ENCODE measurements around the gene PARP1.
"Not testable (repeated sequence)": the region's sequence is repeated elsewhere in the genome, so short reads cannot be mapped to it uniquely, and the experiment has no call there.

Gene PARP1

DNA sequence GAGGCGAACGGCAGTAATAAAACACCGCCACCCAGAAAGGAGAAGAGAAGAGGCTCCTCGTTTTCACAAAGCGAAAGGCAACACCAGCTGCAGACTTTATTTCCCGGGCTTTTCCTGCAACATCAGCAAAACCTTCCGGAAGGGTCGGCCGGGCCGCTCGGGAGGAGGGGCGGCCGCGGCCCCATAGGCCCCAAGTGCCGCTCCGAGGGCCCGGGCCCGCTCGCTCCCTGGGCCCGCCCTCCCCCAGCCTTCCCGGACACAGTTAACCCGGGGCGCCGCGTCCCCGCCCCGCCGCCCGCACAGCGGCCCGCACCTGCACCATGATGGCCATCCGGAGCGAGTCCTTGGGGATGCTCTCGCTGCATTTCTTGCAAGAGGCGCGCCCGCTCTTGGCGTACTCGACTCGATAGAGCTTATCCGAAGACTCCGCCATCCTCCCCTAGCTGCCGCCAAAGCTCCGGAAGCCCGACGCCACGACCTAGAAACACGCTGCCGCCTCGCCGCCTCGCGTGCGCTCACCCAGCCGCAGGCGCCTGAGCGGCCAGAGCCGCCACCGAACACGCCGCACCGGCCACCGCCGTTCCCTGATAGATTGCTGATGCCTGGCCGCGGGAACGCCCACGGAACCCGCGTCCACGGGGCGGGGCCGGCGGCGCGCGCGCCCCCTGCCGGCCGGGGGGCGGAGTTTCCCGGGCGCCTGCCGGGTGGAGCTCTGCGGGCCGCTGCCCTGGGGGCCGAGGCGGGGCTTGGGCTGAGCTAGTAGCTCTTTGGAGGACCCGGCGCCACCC is at the start of gene PARP1:
Gene PARP1, minus strand, starts transcription at position 597 of the 788 bp plus-strand sequence. Its CDS starts 164 bp downstream, at position 433.
- peak; percentile 92 for DNase-seq (ENCODE audit: low read depth)

DNA sequence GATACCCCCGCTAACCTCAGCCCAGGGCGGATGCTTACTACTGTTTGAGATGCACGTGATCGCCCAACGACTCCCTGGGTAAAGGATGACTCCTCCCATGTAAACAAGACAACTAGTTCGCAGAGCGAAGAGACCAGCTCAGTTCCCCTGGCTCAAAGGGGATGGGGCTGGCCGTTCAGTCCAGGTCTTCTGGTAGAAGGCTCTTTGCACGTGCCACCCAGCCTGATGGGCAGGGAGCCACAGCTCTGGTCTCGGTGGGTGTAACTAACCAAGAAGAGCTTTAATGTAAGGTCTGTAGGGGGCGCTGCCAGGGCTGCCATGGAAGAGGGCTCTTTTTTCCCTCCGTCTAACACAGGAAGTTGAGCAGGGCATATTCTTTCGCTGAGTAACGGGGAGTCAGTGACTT is 49.4 kb upstream of the PARP1 start:
- DNase-seq (ENCODE audit: low read depth) = no peak

DNA sequence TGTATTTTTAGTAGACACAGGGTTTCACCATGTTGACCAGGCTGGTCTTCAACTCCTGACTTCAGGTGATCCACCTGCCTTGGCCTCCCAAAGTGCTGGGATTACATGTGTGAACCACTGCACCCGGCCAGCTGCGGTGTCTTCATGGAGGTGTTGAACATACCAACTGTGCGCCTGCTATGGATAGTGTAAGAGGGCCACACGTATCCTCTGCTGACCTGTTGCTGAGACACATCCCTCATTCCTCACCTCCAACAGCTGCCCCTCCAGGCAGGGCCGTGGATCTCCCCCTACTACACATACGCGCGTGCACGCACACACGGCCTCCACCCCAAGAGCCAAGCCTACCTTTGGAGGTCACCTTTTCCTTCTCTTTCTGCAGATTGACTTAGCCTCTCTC is 48.0 kb upstream of the PARP1 start:
- DNase-seq (ENCODE audit: low read depth) = no peak

DNA sequence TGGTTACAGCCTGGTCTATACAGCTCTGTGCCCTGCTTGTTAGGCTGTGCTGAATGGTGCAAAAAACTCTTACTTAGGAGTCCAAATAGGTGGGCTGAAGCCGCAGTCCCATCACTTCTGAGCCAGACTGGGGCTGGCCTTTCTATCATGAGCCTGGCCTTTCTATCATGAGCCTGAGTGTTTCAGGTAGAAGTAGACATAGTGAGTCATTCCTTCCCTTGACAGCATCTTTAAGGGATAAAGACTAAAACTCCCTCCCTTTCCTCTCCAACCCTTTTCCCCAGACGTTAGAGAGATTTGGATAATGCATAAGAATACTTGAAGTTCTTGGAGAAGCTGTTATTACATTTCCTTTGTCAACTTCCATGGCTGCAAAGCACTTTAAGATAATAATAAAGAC is 46.5 kb upstream of the PARP1 start:
- no peak for DNase-seq (ENCODE audit: low read depth)

DNA sequence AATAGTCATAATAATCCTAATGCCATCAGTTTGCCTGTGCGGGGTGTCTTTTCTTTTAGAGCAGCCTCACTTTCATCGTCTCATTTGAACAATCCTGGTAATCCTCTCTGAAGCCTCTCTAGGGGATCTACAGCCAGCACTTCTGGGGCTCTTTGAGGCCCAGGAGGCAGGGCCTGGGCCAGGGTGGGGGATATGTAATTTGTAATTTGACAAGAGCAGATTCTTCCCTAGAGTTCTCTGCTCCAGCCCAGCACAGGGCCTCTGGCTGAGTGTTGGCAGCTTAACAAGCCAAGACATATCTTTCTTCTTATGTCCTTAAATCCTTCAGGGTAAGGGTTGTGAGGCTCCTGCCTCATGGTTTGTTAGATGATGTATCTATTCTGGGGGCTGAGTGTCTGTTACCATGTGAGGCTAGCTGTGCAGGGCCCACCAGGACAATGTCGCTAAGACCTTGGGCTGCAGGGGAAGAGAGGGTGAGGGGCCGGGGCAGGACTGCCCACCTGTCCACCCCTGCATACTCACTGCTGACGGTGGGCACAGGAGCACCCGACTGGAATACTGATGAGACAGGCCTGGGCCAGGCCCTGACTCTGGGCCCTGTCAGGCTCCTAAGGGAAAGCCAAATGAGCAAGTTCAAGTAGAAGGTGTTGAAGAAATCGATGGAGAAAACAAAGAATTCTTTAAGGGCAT is 45.3 kb upstream of the PARP1 start:
- no peak for DNase-seq (ENCODE audit: low read depth)

DNA sequence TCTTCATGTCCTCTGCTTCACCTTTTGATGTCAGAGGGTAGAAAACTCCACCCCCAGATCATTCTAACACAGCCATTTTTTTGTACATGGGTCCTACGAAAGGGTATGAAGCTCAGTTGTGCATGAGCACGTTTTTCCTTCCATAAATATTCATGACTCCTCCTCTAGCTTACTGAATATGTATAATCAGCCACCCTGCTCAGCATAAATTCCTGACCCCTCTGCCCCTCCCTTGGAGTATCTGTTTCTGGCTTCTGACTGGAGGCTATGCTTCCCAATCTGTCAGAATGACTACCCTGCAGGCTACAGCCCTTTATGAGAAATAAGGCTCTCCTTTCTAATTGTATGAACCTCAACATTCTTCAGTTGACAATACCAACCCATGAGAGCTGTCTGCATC is 42.8 kb upstream of the PARP1 start:
- no peak for DNase-seq (ENCODE audit: low read depth)

DNA sequence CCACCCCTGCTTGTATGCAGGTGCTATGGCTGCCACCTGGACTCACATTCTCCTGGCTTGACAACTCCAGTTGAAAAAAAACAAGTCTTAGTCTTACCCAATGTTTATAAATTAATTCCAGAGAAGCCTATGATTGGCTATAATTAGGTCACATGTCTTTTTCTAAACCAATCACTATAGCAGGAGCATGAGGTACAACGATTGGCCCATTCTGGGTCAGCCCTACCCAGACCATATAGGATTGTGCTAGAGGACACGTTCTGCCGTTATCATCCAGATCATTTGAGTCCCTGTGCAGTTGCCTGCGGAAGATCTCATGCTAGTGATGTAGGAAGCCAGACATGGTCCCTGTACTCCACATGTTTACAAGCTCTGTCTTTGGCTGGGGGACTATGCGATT is 41.9 kb upstream of the PARP1 start:
- DNase-seq (ENCODE audit: low read depth) = no peak

DNA sequence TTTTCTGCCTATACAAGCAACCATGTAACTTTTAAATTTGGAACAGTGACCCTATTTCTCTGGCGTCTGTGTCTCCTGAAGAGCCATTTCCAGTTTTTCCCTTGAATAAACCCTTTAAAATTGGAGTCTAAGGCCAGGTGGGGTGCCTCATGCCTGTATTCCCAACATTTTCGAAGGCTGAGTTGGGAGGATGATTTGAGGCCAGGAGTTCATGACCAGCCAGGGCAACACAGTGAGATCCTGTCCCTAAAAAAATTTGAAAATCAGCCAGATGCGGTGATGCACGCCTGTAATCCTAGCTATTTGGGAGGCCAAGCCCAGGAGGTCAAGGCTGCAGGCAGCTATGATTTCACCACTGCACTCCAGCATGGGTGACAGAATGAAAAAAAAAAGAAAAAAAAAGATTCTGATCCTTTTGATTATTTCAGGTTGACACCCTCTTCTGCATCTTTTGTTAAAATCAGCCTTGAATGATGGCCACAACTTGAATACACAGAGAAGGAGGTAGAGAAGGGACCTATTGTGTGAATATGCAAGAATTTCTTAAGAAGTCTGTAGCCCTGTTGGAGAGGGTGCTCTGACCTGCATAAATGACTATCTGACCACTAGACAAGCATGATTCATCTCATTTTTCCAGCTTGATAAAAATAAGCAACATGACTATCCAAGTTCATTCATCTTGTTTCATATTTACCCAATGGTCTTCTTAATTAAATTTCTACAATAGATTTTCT is 40.2 kb upstream of the PARP1 start:
- no peak for DNase-seq (ENCODE audit: low read depth)

DNA sequence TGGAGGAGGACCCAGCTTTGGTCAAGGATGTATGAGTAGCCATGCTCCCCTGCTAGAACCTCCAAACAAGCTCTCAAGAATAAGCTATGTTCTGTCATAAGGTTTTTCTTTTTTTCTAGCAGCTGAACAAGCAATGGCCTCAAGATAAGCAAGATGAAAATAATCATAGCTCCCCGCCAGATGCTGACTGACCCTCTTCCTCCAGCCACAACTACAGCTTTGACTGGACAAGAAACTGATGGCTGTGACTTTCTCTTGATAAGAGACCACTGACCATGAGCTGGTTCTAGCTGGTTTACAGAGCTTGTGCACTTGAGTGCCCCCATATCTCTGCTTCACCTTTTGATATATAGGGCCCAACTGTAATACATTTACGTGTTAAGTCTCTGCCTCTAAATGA is 38.2 kb upstream of the PARP1 start:
- no peak for DNase-seq (ENCODE audit: low read depth)

DNA sequence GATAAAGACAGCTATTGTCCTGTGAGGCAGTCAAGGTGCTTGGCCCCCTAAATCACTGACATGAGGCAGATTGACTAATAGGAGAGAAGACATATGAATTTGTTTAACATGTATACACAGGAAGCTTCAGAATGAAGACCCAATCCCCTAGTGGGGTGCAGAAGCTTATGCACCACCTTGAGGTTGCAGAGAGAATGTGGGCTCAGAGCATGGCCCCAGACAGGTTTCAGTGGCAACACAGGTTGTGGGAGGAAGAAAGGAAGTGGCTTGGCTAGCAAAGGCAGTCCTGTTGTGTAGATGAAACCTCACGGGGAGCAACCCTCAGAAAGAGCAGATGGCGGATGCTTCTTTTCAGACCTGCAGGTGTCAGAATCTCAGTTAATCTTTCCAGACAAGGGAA is 37.0 kb upstream of the PARP1 start:
- DNase-seq (ENCODE audit: low read depth) = no peak

DNA sequence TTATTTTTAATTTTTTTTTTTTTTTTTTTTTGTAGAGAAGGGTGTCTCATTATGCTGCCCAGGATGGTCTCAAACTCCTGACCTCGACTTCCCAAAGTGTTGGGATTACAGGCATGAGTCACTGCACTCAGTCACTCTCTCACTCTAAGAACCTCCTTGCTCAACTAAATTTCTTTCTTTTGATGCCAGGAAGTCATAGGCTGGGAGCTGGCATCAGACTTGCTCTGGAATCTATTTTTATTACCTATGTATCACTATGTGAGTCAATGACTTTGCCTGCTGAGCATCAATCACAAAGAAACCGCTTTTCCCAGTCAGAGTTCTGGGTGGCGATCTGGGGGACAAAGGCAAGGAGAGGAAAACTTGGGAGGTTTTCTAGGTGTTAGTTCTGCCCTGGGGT is 35.5 kb upstream of the PARP1 start:
- DNase-seq (ENCODE audit: low read depth) = peak; percentile 10

DNA sequence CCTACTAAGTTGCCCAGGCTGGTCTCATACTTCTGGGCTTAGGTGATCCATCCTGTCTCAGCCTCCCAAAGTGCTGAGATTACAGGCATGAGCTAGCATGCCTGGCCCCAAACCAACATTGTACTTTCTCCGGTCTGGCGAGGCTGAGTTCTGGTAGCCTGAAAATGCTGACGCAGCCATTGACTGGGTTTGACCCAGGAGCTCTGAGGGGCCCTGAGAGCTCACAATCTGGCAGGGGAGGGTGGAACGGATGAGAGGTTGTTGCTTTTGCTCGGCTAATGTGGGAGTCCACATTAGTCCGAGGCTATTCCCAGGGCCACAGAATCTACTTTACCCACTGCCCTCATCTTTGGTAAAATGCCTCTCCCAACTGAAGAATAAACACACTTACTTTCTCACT is 35.1 kb upstream of the PARP1 start:
- DNase-seq (ENCODE audit: low read depth) = no peak

DNA sequence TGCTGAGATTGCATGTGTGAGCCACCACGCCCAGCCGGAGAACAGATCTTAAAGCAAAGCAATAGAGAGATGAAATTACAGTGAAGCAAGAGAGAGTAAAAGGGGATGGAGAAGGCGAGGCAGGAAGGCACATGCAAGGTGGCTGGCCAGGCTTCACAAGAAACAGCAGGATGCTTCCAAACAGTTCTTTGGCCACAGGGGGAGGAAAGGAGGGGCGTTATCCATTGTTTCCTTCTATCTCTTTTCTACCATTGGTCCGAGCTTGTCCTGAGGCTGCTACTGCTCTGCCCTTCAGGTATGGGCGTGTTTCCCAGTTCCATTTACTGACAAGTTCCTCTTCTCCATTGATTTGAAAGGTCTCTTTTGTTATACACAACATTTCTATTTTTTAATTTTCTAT is 33.7 kb upstream of the PARP1 start:
- no peak for DNase-seq (ENCODE audit: low read depth)

DNA sequence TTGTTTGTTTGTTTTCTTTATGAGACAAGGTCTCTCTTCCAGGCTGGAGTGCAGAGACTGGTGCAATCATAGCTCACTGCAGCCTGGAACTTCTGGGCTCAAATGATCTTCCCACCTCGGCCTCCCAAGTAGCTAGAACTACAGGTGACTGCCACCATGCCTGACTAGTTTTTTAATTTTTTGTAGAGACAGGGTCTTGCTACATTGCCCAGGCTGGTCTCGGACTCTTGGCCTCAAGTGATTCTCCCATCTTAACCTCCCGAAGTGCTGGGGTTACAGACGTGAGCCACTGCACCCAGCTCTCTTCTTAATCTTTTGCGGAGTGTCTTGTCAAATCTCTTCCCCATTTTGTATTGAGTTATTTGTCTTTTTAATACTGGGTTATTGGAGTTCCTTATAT is 32.6 kb upstream of the PARP1 start:
- no peak for DNase-seq (ENCODE audit: low read depth)

DNA sequence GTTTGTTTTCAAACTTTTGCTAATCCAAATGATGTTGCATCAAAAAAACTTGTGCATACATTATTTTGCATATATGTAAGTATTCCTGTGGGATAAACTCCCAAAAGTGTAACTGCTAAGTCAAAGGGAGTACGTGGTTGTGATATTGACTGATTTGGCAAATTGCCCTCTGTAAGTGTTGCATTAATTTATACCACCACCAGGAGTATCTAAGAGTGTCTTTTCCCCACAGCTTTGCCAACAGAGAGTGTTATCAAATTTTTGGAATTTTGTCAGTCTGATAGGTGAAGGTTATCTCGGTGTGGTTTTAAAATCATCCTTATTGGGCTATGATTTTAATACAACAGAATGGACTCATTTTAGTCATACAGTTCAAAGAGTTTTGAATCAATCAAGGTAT is 30.1 kb upstream of the PARP1 start:
- DNase-seq (ENCODE audit: low read depth) = no peak

DNA sequence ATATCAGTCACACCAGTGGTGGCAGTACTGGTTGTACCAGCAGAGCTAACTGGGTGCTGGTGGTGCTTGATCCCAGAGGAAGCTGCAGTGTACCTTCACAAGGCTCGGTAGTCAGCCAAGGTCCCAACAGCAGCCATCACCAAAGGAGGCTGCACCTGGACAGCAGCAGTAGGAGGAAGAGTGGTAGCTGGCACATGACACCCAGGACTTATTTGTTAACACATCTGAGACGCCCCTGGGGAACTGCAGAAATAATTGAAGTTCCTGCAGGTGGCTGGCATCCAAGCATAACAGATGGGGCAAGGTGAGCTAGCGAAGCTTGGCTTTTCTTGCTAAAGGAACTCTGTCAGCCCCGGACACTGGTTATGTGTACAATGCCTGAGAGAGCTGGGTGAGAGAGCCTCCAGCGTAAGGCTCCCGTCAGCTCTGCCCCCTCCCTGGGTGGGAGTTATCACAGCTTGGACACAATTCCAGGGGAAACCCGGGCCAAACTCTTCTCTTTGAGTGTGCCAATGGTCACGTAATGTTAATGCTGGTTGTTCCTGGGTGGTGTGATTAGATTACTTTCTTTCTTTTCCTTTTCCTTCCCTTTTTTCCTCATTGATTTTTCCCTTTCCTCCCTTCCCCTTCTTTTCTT is 29.1 kb upstream of the PARP1 start:
- no peak for DNase-seq (ENCODE audit: low read depth)

DNA sequence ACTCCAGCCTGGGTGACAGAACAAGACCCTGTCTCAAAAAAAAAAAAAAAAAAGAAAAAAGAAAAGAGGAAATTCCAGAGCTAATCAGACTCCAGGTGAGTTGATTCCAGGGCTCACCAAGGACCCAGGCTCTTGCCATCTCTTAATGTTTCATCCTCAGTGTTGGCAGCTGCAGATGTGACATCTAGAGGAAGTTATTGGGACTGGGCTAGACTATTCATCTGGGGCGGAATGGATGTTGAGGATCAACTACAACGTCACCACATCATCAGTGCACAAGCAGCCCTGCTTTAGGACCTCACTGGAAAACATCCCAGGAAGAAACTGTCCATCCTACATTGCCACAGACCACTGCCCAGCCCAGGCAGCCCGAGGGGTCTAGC is 28.6 kb upstream of the PARP1 start:
- DNase-seq (ENCODE audit: low read depth) = no peak

DNA sequence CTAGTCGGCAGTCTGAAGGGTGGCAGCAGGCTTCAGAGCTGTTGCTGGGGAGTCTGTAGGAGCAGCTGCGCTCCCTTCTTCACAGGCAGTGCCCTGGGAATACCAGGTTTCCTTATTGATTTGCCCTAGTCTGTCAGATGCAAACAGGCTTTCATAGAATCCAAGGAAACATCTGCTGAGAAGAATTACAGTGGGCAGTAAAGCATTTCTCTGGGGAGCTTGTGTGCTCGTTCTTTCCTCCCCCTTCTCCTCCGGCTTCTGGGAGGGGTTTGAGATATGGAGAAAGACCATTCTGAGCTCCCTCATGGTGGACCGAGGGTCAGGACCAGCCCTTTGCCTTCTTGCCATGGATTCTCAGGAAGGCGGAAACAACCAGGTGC is 25.4 kb upstream of the PARP1 start:
- DNase-seq (ENCODE audit: low read depth) = no peak

DNA sequence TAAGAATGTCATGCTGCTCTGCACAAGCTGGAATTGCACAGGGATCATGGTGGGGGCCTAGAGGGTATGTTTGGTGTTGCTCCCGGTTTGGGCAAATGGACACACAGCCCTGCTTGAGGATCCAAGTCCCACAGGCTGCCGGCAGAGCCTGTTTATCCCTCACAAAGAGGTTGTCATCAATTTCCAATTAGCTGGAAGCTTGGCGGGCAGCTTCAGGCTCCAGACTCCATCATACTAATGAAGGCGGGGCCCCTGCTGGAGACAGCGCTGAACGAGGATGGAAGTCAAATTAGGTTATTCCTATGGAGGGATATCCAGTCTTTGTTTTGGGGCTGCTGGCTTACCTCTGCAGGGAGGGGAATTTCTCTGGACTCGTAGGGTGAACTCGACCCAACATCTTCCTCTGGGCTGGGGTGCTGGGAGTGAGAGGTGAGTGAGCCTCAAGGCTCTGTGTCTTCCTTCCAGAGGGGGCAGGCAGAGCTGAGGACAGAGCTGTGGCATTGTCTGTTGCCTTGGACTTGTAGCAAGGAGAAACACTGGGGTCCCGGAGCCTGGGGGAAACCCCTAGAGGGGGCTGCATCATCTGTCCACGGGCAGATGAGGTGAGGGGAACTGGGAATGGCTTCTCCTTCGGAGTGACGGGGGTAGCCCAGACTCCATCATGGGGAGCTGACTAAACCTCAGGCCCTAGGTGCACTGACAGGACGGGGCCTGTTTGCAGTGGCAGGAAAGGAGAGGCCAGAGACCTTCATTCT is 24.9 kb upstream of the PARP1 start:
- DNase-seq (ENCODE audit: low read depth) = no peak

DNA sequence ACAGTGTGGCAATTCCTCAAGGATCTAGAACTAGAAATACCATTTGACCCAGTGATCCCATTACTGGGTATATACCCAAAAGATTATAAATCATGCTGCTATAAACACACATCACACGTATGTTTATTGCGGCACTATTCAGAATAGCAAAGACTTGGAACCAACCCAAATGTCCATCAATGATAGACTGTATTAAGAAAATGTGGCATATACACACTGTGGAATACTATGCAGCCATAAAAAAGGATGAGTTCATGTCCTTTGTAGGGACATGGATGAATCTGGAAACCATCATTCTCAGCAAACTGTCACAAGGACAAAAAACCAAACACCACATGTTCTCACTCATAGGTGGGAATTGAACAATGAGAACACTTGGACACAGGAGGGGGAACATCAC is 24.0 kb upstream of the PARP1 start:
- DNase-seq (ENCODE audit: low read depth) = not testable (repeated sequence)

DNA sequence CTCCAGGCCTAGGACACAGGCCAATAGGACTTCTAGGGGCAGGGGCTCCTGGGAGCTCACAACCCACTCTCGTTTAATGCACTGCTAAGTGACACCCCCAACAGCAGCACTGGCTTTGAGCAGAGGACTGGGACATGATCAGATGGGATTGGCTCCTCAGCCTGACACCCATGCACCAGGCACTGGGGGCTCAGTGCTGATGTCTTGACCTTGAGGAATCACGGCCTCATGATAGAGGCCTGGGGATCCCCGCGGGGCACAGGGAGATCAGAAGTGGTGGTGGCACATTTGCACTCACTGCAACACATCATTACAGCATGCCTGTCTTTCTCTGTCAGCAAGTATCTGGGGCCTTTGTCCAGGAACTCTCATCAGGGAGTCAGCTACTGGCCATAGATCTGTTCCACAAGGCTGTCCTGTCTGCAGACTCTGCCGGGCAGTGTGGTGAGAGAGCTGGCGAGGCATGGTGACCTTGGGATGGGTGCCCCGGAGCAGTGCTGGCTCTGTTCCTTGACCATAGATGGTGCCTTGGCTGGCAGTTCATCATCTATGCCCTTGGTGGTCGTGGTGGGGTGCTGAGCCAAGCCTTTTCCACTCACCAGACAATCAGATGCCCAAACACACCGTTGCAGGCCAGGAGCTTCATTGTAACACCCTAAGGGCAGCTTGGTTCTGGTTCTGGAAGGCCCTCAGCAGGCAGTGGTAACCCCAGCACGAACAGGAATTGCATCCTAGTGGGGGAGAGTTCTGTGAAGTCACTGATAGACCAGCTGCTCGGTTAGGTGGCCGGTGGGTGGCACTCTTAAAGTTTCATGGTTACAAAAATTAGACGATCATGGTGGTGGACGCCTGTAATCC is 22.2 kb upstream of the PARP1 start:
- DNase-seq (ENCODE audit: low read depth) = no peak
